Measurements from ENCODE around the gene HDAC11. TPM values are rescaled to one million over a fixed set of nuclear protein-coding genes. Genes with fewer than 3 reads are reported as not detected.

HDAC11 gene
- total RNA-seq, 1 donor from 2014 or later = 14.4 TPM

- Mint-ChIP-seq H3K4me3 (ENCODE audit: low read depth) (no peak overlapping the region), H3K27ac (no peak overlapping the region), H3K36me3 (ENCODE audit: insufficient read depth) (peaks cover 3% of the 10 kb centered on the region), H3K4me1 (ENCODE audit: low read depth) (no peaks in the 10 kb centered on the region), H3K9me3 (ENCODE audit: low read depth) (no peaks in the 10 kb centered on the region), H3K27me3 (no peaks in the 10 kb centered on the region)
- TF ChIP-seq CTCF (IDR thresholded peaks at IDR 0.05; ENCODE audit: unreplicated experiment) = peak; percentile 74
- DNase-seq (ENCODE audit: low spot score, unreplicated experiment) = no peak
Measured at GRCh38 chr3:13500133-13500885, 20.2 kb downstream of the HDAC11 start.

- no peak for TF ChIP-seq CTCF (IDR thresholded peaks at IDR 0.05; ENCODE audit: unreplicated experiment)
- Mint-ChIP-seq H3K27ac (no peak overlapping the region), H3K4me1 (ENCODE audit: low read depth) (no peaks in the 10 kb centered on the region), H3K9me3 (ENCODE audit: low read depth) (no peaks in the 10 kb centered on the region), H3K27me3 (no peaks in the 10 kb centered on the region), H3K36me3 (ENCODE audit: insufficient read depth) (peaks cover 3% of the 10 kb centered on the region), H3K4me3 (ENCODE audit: low read depth) (no peak overlapping the region)
- no peak for DNase-seq (ENCODE audit: low spot score, unreplicated experiment)
Measured at GRCh38 chr3:13501056-13501455, 20.9 kb downstream of the HDAC11 start.

GRCh38 chr3:13501521-13501920 lies 21.4 kb downstream of the HDAC11 start:
- H3K4me3 Mint-ChIP-seq (ENCODE audit: low read depth) = no peak overlapping the region
- no peaks in the 10 kb centered on the region for H3K9me3 Mint-ChIP-seq (ENCODE audit: low read depth)
- H3K27me3 Mint-ChIP-seq = no peaks in the 10 kb centered on the region
- H3K36me3 Mint-ChIP-seq (ENCODE audit: insufficient read depth) = peaks cover 3% of the 10 kb centered on the region
- no peak for TF ChIP-seq CTCF (IDR thresholded peaks at IDR 0.05; ENCODE audit: unreplicated experiment)
- no peak for DNase-seq (ENCODE audit: low spot score, unreplicated experiment)
- no peaks in the 10 kb centered on the region for H3K4me1 Mint-ChIP-seq (ENCODE audit: low read depth)
- no peak overlapping the region for H3K27ac Mint-ChIP-seq

- H3K4me3 Mint-ChIP-seq (ENCODE audit: low read depth) = no peak overlapping the region
- TF ChIP-seq CTCF (IDR thresholded peaks at IDR 0.05; ENCODE audit: unreplicated experiment) = no peak
- H3K9me3 Mint-ChIP-seq (ENCODE audit: low read depth) = no peaks in the 10 kb centered on the region
- no peak for DNase-seq (ENCODE audit: low spot score, unreplicated experiment)
- H3K4me1 Mint-ChIP-seq (ENCODE audit: low read depth) = no peaks in the 10 kb centered on the region
- H3K36me3 Mint-ChIP-seq (ENCODE audit: insufficient read depth) = peaks cover 3% of the 10 kb centered on the region
- no peak overlapping the region for H3K27ac Mint-ChIP-seq
- no peaks in the 10 kb centered on the region for H3K27me3 Mint-ChIP-seq
Measured at GRCh38 chr3:13501958-13502790, 22.1 kb downstream of the HDAC11 start.

- Mint-ChIP-seq H3K27ac (no peak overlapping the region), H3K4me3 (ENCODE audit: low read depth) (no peak overlapping the region)
- no peak for DNase-seq (ENCODE audit: low spot score, unreplicated experiment)
Measured at GRCh38 chr3:13502791-13503060, 22.6 kb downstream of the HDAC11 start.

More at GRCh38 chr3:13502791-13503060, 22.6 kb downstream of the HDAC11 start:
- Mint-ChIP-seq H3K27me3 (no peaks in the 10 kb centered on the region), H3K4me1 (ENCODE audit: low read depth) (no peaks in the 10 kb centered on the region), H3K9me3 (ENCODE audit: low read depth) (no peaks in the 10 kb centered on the region), H3K36me3 (ENCODE audit: insufficient read depth) (peaks cover 3% of the 10 kb centered on the region)
- no peak for TF ChIP-seq CTCF (IDR thresholded peaks at IDR 0.05; ENCODE audit: unreplicated experiment)
